BE2C (cell line): ENCODE measurements around the gene MYOC.

Experiments
- DNase-seq: peaks from one replicate; pipeline ENCODE4 v3.0.0-alpha.2; 2020
- H3K27me3 ChIP-seq: fragments of 250-450 bp; sonication (Bioruptor Pico); 2 replicates; pipeline ENCODE4 v1.5.1; 2020; ENCODE audit warnings: mild to moderate bottlenecking
- H3K36me3 ChIP-seq: fragments of 250-450 bp; sonication (Bioruptor Pico); 2 replicates; pipeline ENCODE4 v1.5.1; 2020; ENCODE audit warnings: mild to moderate bottlenecking
- H3K4me1 ChIP-seq: fragments of 250-450 bp; sonication (Bioruptor Pico); 2 replicates; pipeline ENCODE4 v1.5.1; 2020
- H3K4me3 ChIP-seq: 2 replicates; pipeline ENCODE4 v1.5.1; 2011; ENCODE audit warnings: low read depth, low read length
- H3K9me3 ChIP-seq: fragments of 250-450 bp; sonication (Bioruptor Pico); 2 replicates; pipeline ENCODE4 v1.5.1; 2020
- TF ChIP-seq, protein P1 (sequence below): IDR thresholded peaks from 2 replicates; pipeline ENCODE4 v1.5.1; 2012; ENCODE audit warnings: mild to moderate bottlenecking, low read depth, low read length

The MYOC gene

DNA sequence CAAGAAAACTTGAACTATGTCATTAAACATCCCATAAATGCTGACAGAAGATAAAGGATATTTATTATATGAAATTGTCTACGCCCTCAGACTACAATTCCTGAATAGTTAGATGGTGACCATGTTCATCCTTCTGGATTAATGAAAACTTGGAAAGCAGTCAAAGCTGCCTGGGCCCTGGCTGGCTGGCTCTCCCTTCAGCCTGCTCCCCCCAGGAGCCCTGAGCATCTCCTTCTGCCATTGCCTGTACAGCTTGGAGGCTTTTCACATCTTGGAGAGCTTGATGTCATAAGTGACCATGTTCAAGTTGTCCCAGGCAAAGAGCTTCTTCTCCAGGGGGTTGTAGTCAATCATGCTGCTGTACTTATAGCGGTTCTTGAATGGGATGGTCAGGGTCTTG, 16.8 kb downstream of the MYOC start:
- DNase-seq = no peak
- no peak overlapping the region for H3K4me3 ChIP-seq
- H3K27me3 ChIP-seq = peaks cover 4% of the 10 kb centered on the region; the same call in 1 of the 2 replicates
- no peaks in the 10 kb centered on the region for H3K4me1 ChIP-seq
- H3K9me3 ChIP-seq = no peaks in the 10 kb centered on the region; the same call in 1 of the 2 replicates
- H3K36me3 ChIP-seq = no peaks in the 10 kb centered on the region
- TF ChIP-seq, protein P1, sequence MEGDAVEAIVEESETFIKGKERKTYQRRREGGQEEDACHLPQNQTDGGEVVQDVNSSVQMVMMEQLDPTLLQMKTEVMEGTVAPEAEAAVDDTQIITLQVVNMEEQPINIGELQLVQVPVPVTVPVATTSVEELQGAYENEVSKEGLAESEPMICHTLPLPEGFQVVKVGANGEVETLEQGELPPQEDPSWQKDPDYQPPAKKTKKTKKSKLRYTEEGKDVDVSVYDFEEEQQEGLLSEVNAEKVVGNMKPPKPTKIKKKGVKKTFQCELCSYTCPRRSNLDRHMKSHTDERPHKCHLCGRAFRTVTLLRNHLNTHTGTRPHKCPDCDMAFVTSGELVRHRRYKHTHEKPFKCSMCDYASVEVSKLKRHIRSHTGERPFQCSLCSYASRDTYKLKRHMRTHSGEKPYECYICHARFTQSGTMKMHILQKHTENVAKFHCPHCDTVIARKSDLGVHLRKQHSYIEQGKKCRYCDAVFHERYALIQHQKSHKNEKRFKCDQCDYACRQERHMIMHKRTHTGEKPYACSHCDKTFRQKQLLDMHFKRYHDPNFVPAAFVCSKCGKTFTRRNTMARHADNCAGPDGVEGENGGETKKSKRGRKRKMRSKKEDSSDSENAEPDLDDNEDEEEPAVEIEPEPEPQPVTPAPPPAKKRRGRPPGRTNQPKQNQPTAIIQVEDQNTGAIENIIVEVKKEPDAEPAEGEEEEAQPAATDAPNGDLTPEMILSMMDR = no peak

DNA sequence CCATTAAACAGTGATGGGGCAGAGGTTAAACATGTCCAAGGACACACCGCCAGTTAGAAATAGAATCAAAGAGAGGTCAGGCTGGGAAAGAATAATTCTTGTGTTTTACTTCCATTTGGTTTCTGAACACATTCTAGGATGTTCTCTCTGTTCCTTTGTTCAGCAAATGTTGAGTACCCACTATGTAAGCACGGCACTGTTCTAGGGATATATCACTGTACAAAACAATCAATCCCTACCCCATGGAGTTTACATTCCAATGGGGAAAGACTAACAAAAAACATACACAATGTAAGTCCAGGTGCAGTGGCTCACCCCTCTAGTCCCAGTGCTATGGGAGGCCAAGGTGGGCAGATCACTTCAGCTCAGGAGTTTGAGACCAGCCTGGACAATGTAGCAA, 24.3 kb downstream of the MYOC start:
- Histone ChIP-seq H3K4me3 (no peak overlapping the region), H3K27me3 (peaks cover 5% of the 10 kb centered on the region; the same call in 1 of the 2 replicates), H3K36me3 (no peaks in the 10 kb centered on the region), H3K4me1 (no peaks in the 10 kb centered on the region), H3K9me3 (no peaks in the 10 kb centered on the region; the same call in 1 of the 2 replicates)
- no peak for DNase-seq
- TF ChIP-seq, protein P1 = no peak

DNA sequence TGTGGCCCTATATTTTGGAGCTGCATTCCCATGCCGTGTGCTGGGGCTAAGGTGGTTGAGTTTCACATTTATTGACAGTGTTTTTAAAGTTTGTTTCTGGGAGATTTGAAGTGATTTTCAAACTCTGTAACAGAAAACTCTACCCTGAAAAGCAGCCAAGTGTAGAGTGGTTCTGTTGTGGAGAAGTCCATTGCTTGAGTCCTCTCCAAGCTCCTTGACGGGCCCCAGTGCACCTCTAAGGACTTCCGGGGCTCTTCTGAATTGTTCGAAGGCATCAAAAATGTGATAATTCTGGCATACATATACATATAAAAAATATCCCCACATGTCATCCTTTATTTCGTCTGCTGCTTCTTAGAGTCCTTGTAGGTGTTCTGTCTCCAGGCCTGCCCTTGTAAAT, 25.5 kb downstream of the MYOC start:
- H3K9me3 ChIP-seq = no peaks in the 10 kb centered on the region; the same call in 1 of the 2 replicates
- peaks cover 5% of the 10 kb centered on the region; the same call in 1 of the 2 replicates for H3K27me3 ChIP-seq
- H3K4me1 ChIP-seq = no peaks in the 10 kb centered on the region
- no peak for DNase-seq
- no peak overlapping the region for H3K4me3 ChIP-seq
- H3K36me3 ChIP-seq = no peaks in the 10 kb centered on the region
- TF ChIP-seq, protein P1 = no peak

DNA sequence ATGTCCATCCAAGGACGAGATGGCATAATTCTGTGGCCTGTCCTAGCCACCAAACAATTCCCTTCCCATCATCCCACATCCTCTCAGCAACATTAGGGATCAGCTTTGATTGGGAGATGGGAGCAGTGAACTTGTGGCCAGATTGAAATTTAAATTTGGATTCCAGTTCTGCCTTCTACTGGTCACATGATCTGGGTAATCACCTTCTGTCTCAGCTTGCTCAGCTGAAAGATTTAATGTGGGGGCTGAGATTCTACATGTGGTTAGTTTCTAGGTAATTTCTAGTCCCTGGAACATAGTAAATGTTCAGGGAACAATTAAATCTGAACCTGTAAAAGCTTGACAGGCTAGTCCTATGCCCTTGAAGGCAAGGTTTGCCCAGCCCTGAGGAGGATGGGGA, 27.3 kb downstream of the MYOC start:
- TF ChIP-seq, protein P1 = no peak
- Histone ChIP-seq H3K4me3 (no peak overlapping the region), H3K4me1 (no peaks in the 10 kb centered on the region), H3K27me3 (0 out of 2 replicates have a peak, but pooled peaks cover 3% of the 10 kb centered on the region), H3K9me3 (no peaks in the 10 kb centered on the region), H3K36me3 (no peaks in the 10 kb centered on the region)
- DNase-seq = no peak

DNA sequence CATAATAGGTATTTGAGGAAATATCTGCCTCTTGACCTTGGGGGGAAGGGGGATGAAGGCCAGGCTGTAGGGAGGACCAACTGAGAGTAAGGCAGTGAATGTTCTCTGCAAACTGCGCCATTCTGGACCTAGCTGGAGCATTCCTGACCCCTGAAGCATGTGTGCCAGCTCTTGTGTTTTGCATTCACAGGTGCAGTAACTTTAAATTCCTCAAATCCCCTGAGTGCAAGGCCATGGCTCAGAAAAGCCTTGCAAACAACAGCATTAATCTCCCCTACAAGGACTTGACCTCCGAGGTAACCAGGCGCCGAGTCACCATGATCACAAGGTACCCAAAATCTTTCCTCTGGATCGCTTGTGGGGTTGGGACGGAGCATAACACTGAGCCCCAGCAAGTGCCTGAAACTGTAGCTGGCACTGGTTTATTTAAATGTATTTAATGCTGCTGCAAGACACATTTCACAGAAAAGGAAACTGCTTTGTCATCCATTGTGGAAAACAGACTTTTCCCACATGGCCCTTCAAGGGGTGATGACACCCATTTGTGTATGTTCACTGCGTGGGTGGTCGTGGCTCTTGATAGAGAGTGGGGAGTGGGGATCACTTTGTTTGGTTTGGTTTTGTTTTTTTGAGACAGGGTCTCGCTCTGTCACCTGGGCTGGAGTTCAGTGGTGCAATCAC, 28.7 kb downstream of the MYOC start:
- no peaks in the 10 kb centered on the region for H3K36me3 ChIP-seq
- 0 out of 2 replicates have a peak, but pooled peaks cover 3% of the 10 kb centered on the region for H3K27me3 ChIP-seq
- no peak overlapping the region for H3K4me3 ChIP-seq
- H3K9me3 ChIP-seq = no peaks in the 10 kb centered on the region
- H3K4me1 ChIP-seq = no peaks in the 10 kb centered on the region
- TF ChIP-seq, protein P1 = no peak
- DNase-seq = no peak

DNA sequence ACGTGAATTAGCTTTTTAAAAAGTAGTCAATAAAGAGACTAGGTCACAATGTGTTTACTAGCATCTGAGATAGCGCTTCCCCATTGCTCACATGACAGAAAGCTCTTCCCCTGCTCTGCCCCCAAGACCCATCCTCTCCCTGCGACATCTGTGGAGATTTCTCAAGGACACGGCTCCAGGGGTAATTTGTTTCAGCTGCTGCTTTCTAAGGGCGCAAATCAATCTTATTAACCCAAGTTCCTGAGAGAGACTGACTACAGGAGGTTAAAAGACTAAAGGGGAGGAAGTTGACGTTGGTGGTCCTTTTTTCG, 30.4 kb downstream of the MYOC start, which contains the start of gene MYOCOS:
Gene MYOCOS (plus strand): TSS at position 92 of the 311 bp plus-strand sequence. CDS start 1,641 bp downstream, outside the sequence.
- H3K4me3 ChIP-seq = no peak within 1 kb of the TSS
- H3K9me3 ChIP-seq = no peaks in the 10 kb centered on the region; the same call in 1 of the 2 replicates
- no peak for DNase-seq
- 0 out of 2 replicates have a peak, but pooled peaks cover 3% of the 10 kb centered on the region for H3K27me3 ChIP-seq
- H3K36me3 ChIP-seq = no peaks in the 10 kb centered on the region
- TF ChIP-seq, protein P1 = no peak
- H3K4me1 ChIP-seq = no peaks in the 10 kb centered on the region
